PC-3 (cell line): ENCODE data around the gene AQP3.

Source experiments
- EZH2 ChIP-seq: fragments of 300-600 bp; sonication (generic); IDR thresholded peaks from one replicate; pipeline ENCODE4 v1.6.1; 2017; ENCODE audit warnings: antibody characterized with exemption, mild to moderate bottlenecking, low read length; ENCODE audit not compliant: unreplicated experiment
- EZH2phosphoT487 ChIP-seq: fragments of 300-600 bp; sonication (generic); IDR thresholded peaks from 2 replicates; pipeline ENCODE4 v1.6.1; 2018; ENCODE audit warnings: mild to moderate bottlenecking, antibody characterized with exemption, low read length, borderline replicate concordance
- TF ChIP-seq, protein P1 (sequence below): fragments of 300-600 bp; sonication (generic); conservative IDR thresholded peaks from 2 replicates; pipeline ENCODE4 v1.5.1; 2017; ENCODE audit warnings: antibody characterized with exemption, low read depth, mild to moderate bottlenecking, low read length

DNA sequence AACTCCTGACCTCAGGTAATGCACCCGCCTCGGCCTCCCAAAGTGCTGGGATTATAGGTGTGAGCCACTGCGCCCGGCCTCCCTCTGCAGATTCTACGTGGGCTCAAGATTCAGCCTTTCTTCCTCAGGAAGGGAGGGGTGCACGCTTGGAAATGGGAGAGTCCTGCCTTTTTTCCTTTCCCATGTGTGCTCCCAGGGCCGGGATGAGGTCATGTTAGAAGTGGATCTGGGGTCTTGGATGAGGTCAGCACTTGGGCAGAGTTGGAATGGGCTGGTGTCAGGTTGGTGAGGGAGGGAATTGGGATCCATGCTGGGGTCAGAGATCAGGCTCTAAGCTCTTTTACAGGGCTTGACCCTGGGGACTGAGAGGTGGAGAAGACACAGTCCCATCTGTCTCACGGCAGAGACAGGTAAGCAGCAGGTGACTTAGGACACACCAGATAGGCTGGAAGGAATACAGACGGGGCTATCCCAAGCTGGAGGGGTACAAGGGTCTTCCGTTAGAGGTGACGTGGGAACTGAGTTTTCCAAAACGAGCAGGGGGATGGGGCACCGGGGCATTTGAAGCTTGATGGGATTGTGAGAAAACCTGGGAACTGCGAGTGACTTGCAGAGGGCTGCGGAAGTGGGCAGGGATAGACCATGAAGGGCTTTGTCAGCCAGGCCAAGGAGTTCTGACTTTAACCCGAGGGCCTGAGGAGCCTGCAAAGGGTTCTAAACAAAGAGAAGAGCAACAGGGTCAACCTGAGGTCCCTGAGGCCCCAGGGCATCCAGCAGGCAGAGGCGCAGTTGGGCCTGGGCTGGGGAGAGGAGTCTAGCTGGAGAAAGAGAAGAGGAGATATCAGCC lies 43.2 kb downstream of the AQP3 start:
- TF ChIP-seq, protein P1, sequence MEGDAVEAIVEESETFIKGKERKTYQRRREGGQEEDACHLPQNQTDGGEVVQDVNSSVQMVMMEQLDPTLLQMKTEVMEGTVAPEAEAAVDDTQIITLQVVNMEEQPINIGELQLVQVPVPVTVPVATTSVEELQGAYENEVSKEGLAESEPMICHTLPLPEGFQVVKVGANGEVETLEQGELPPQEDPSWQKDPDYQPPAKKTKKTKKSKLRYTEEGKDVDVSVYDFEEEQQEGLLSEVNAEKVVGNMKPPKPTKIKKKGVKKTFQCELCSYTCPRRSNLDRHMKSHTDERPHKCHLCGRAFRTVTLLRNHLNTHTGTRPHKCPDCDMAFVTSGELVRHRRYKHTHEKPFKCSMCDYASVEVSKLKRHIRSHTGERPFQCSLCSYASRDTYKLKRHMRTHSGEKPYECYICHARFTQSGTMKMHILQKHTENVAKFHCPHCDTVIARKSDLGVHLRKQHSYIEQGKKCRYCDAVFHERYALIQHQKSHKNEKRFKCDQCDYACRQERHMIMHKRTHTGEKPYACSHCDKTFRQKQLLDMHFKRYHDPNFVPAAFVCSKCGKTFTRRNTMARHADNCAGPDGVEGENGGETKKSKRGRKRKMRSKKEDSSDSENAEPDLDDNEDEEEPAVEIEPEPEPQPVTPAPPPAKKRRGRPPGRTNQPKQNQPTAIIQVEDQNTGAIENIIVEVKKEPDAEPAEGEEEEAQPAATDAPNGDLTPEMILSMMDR, result no peak
- TF ChIP-seq EZH2, result no peak
- TF ChIP-seq EZH2phosphoT487, result no peak
